OCI-M2 (cell line): ENCODE measurements around the gene MRLN.
"Not testable (repeated sequence)": the region's sequence is repeated elsewhere in the genome, so short reads cannot be mapped to it uniquely, and the experiment has no call there.

ENCODE experiments used
- DNase-seq: peaks from one replicate; lab custom pipeline; 2025; ENCODE audit not compliant: unreplicated experiment; lab: John Stamatoyannopoulos, UW

The MRLN gene

GRCh38 chr10:59753267-59753666 is at the start of gene MRLN:
Gene MRLN, minus strand, starts transcription at chr10:59753455.
- no peak for DNase-seq

- no peak for DNase-seq
Measured at GRCh38 chr10:59801171-59801570, 47.9 kb upstream of the MRLN start.

- DNase-seq: no peak
Measured at GRCh38 chr10:59799421-59799820, 46.2 kb upstream of the MRLN start.

GRCh38 chr10:59793919-59794318 is 40.7 kb upstream of the MRLN start:
- DNase-seq: no peak

- DNase-seq: no peak
Measured at GRCh38 chr10:59792812-59793211, 39.6 kb upstream of the MRLN start.

- no peak for DNase-seq
Measured at GRCh38 chr10:59791601-59792000, 38.3 kb upstream of the MRLN start.

GRCh38 chr10:59790080-59790479 is 36.8 kb upstream of the MRLN start:
- not testable (repeated sequence) for DNase-seq

GRCh38 chr10:59788914-59789313 is 35.7 kb upstream of the MRLN start:
- DNase-seq: not testable (repeated sequence)

GRCh38 chr10:59787032-59787431 is 33.8 kb upstream of the MRLN start:
- DNase-seq: not testable (repeated sequence)

GRCh38 chr10:59785476-59785875 is 32.2 kb upstream of the MRLN start:
- not testable (repeated sequence) for DNase-seq

- no peak for DNase-seq
Measured at GRCh38 chr10:59781511-59781910, 28.3 kb upstream of the MRLN start.

GRCh38 chr10:59779756-59780533 is 26.7 kb upstream of the MRLN start:
- no peak for DNase-seq

- DNase-seq: no peak
Measured at GRCh38 chr10:59774451-59774850, 21.2 kb upstream of the MRLN start.

GRCh38 chr10:59773088-59773487 is 19.8 kb upstream of the MRLN start:
- no peak for DNase-seq

GRCh38 chr10:59771162-59771807 is 18.0 kb upstream of the MRLN start:
- no peak for DNase-seq

GRCh38 chr10:59770689-59771088 is 17.4 kb upstream of the MRLN start:
- DNase-seq: no peak

GRCh38 chr10:59762505-59762904 is 9.2 kb upstream of the MRLN start:
- DNase-seq: no peak

GRCh38 chr10:59757966-59758365 is 4.7 kb upstream of the MRLN start:
- DNase-seq: no peak

GRCh38 chr10:59754951-59755350 is 1.7 kb upstream of the MRLN start:
- no peak for DNase-seq

GRCh38 chr10:59752278-59752940 is 846 bp downstream of the MRLN start:
- no peak for DNase-seq

GRCh38 chr10:59750155-59750945 is 2.9 kb downstream of the MRLN start:
- DNase-seq: no peak
